DMS53 (cell line): ENCODE measurements around the gene REXO5.
"Not testable (repeated sequence)": the region's sequence is repeated elsewhere in the genome, so short reads cannot be mapped to it uniquely, and the experiment has no call there.

Source experiments
- DNase-seq: peaks from one replicate; lab custom pipeline; 2025; lab: John Stamatoyannopoulos, UW

The REXO5 gene

DNA sequence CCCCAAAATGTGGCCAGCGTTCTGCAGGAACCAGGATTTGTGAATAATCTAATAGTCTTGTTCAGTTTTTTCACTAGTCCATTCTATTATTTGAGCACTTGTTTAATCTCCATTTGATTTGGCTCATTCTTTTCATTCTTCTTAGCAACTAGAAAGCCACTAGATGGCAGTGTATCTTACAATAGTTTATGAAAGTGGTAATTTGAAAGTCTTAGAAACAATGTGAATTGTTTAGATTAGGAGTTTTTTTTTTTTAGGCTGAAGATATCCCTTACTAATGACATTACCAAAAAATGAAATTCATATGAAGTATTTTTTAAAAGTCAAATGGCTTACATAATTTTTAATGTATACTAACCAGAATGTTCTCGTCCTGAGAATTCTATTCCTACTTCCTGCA is 6.7 kb upstream of the REXO5 start:
- DNase-seq: peak; percentile 46

DNA sequence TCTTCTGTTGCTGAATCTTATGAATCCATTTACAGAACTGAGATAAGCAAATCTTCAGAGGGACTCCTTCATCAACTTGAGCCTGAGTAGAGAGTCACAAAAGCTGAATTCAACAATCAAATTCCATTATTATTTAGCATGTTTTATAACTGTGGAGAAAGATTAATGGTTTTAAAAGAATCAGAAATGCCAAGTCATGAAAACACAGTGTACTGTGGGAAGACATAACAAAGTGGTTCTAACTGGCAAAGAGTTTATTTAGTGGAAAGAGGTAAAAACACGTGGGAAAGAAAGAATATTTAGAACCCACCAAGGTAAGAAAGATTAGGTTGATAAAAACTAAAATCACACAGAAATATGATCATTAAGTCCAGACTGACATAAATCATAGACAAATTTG is 5.0 kb upstream of the REXO5 start:
- DNase-seq: no peak

DNA sequence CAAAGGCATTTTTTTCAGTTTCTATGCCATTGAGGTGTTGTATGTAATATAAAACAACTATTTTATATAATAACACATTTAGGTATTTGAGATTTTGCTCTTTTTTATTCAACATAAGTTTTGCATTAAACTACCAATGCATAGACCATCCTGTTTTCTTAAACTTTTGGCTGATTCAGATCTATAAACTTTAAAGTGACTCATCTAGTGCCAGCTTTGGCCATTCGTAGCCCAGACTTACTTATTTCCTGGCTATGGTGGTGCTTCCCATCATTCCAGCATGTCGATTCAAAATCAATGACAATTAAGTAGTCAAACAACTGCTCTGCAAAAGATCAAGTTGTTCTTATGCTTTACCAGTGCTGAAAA is 3.2 kb upstream of the REXO5 start:
- DNase-seq: no peak

DNA sequence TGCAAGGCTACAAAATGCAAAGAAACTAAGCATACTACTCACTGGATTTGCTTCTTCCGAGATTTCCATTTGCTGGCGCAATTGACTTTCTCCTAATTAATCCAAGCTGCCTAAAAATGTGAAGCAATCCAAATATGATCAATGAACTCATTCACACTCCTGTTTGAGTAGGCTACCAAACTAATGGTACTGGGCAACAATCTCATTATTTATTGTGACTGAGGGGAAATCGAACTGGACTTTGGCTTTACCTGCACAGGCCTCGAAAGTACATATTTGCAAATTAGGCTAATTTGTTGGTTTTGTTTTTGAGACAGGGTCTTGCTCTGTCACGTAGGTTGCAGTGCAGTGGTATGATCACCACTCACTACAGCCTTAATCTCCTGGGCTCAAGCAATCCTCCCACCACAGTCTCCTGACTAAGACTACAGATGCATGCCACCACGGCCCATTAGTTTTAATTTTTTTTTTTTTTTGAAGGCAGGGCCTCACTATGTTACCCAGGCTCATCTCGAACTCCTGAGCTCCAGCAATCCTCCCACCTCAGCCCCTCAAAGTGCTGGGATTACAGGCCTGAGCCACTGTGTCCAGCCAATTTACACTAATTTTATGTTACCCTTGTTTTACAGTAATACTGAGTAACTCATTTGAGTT is 2.6 kb upstream of the REXO5 start:
- no peak for DNase-seq

DNA sequence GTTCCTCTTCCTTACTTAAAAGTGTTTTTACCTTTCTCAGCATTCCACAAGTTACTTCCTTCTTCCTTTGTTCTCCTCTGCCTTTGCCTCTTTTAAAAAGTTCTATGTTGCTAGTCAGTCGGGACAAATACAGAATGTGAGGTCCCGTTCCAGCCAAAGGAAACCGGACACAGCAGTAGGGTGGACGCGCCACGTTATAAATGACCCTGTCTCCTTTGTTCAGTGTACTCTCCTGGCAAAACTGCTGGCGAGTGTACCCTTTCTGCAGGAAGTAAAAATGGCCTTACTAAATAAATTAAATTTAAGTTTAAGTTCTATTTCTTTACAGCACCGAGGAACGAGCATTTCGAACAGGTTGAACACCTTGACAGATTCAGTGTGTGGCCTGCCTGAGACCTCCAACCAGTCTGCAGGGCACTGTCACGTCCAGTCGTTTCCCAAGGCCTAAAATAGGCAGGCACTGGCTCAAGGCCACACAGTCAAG is 601 bp upstream of the REXO5 start:
- not testable (repeated sequence) for DNase-seq

DNA sequence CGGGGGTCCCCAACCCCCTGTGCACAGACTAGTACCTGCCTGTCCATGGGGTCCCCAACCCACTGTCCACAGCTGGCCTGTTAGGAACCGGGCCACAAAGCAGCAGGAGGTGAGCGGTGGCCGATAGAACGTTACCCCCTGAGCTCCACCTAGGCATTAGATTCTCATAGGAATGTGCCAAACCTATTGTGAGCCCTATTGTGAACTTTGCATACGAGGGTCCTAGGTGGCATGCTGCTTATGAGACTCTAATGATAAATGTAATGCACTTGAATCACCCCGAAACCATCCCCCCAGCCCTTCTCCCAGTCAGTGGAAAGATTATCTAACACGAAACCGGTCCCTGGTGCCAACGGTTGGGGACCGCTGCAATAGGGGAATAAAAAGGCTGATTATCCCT is 1.5 kb downstream of the REXO5 start:
- DNase-seq: no peak

DNA sequence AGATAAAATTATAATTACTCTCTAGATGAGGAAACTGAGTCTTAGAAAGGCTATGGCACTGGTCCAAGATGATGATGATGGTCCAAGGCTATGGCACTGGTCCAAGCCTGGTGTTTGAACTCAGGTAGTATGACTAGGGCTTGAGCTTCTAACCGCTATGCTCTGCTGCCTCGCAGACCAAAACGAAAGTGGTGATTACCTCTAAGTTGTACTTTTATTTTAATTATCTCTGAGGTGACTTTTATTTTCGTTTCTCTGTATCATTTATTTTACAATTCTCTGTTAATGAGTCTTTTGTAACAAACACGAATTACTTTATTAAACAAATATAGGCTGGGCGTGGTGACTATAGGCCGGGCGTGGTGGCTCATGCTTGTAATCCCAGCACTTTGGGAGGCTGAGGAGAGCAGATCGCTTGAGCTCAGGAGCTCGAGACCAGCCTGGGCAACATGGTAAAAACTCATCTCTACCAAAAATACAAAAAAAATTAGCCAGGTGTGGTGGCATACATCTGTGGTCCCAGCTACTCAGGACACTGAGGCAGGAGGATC is 5.6 kb downstream of the REXO5 start:
- DNase-seq: no peak

DNA sequence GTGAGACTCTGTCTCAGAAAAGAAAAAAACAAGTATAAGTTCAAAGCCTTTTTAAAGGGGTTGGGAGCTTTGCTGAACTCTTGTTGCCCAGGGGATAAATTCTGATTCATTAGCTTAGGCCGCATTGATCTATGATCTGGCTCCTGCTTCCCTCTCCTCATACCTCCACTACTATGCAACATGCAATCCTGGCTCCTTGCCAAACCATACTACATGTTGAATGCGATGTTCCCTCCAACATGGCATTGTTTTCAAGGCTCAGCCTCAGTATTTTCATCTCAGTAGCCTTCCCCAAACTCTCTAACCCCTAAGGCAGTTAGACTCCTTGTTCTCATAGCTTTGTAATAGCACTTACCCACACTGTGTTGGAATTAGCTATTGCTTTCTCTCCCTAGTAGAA is 6.2 kb downstream of the REXO5 start:
- peak; percentile 1 for DNase-seq

DNA sequence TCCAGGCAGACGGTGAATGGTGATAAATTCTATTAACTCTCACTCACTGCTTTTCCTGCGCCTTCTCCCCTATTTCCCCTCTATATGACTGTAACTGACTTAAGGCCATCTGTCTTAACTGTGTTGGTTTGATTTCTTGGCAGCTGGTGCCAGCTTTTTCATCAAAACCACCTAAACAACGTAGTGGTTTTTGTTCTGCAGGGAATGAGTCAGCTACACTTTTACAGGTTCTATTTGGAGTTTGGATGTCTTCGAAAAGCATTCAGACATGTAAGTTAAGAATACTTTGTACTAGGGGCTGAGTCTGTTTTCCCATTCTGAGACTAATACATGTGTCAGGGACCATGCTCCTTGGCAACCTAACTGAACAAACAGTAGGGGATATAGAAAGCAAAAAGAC is 8.5 kb downstream of the REXO5 start:
- no peak for DNase-seq

DNA sequence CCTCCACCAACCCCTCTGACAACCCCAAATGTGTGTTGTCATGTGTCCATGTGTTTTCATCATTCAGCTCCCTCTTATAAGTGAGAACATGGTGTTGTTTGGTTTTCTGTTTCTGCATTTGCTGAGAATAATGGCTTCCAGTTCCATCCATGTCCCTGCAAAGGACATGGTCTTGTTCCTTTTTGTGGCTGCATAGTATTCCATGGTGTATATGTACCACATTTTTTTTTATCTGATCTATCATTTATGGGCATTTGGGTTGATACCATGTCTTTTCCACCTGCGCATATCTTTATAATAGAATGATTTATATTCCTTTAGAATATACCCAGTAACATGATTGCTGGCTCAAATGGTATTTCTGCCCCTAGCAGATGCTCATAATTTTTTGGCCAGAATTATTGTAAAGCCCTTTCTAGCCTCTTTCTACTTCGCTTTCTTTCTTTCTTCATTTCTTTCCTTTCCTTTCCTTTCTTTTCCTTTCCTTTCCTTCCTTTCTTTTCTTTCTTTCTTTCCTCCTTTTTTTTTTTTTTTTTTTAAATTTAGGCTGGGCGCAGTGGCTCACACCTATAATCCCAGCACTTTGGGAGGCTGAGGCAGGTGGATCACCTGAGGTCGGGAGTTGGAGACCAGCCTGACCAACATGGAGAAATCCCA is 12.7 kb downstream of the REXO5 start:
- no peak for DNase-seq

DNA sequence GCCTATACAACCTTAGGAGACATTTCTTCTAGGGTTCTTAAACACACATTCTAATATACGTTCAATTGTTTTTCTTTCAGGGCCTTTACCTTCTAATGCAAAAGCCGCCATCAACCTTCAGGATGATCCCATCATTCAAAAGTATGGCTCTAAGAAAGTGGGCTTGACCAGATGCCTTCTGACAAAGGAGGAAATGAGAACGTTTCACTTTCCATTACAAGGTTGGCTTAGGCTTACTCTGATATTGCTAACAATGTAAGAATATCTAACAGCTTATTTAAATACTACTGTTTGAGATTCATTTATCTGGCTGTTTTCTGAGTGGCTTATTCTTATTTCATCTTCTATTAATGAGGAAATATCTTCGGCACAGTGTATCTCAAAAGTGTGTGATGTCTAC is 15.4 kb downstream of the REXO5 start:
- no peak for DNase-seq

DNA sequence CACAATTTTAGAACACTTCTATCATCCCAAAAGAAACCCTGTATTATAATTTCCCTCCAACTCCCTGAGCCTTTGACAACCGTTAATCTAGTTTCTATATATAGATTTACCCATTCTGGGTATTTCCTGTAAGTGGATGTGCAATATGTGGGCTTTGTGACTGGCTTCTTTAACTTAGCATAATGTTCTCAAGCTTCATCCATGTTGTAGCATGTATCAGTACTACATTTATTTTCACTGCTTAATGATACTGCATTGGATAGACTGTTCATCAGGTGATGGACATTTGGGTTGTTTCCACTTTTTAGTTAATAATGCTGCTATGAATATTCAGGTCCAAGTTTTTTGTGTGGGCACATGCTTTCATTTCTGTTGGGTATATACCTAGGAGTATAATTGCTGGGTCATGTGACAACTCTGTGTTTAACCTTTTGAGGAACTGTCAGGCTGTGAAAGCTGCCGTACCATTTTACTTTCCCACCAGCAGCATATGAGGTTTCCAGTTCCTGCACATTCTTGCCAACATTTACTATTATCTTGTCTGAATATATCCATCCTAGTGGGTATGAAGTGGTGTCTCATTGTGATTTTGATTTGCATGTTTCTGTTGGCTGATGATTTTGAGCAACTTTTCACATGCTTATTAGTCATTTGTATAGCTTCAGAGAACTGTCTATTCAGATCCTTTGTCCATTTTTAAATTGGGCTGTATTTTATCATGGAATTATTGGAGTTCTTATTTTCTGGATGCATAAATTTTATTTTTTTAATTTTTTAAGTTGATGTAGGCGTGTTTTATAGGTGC is 16.4 kb downstream of the REXO5 start:
- no peak for DNase-seq

DNA sequence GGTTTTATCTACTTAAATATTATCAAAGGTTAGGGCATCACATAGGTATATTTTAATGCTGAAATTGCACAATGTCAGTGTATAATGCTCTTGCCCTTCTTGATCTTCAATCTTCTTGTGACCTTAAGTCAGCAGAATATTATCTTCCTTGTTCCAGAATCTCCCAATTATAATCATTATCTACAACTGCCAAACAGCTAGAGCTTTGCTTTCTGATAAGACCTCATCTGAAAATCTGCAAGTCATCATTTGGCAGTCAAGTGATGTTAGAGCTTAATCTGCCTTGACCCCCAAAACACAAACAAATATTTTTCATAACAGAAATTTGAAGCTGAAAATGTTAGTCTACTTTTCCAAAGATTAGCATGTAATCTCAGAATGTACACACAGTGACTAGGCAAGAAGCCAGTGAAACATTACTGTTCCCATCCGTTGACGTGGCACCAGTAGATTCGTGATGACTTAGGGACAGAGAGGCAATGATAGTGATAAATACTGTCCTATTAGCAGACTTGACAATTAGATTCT is 19.8 kb downstream of the REXO5 start:
- DNase-seq: no peak

DNA sequence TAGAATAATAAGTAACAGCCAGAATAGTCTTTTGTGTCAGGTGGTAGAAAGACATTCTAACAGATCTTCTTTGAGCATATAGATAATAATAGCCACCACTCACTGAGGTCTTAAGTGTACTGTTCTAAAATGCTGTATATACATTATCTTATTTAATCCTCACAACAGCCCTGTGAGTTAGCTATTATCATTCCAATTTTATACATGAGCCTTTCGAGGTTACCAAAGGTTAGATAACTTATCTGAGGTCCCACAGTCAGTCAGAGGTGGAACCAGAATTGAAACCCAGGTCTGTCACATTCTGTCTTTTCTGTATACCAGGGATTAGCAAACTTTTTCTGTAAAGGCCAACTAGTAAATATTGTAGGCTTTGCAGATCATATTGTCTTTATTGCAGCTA is 23.2 kb downstream of the REXO5 start:
- no peak for DNase-seq

DNA sequence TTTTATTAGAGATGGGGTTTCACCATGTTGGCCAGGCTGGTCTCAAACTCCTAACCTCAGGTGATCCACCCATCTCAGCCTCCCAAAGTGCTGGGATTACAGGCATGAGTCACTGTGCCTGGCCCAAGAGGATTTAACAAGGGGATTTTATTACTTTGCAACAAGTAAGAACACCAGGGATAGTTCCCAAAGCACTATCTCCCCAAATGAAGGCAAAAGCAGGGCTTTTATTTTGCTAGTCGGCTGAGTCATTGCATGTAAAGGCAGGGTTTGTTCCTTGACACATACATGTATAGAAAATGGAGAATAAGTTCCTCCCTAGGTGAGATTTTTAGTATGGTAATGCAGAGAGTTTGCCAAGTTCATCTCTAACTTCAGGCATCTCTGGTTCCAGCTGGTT is 24.0 kb downstream of the REXO5 start:
- DNase-seq: no peak

DNA sequence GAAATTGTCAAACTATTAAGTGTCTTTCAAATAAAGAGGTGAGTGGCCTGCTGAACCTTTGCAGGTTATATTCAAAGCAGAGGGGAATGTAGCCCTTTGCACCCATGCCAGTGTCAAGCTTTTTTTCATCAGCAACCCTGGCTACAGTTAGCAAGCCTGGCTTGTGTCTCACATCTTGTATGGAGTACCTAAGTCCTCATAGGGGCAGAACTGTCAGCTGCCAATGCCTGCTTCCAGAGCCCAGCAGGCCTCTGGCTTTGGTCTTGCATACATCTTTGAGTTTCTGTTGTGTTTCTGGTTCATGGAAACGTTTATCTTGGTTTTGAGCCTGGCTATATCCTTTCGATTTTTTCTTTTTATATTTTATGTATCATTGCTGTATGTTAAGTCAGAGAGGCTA is 26.8 kb downstream of the REXO5 start:
- DNase-seq: no peak

DNA sequence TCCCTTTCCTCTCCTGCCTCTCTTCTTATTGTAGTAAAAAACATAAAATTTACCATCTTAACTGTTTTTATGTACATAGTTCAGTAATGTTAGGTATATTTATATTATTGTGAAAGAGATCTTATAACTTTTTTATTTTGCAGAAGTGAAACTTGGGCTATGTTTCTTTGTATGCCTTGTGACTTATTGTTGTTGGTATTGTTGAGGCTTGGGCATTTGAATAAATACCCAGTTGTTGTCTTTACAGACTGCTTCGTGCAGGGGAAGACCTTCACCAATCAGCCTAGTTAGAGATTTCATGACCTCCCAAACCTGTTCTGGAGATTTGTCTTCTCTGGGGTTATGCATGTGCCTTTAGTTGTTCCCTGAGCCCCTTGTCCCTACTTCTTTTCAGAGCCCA is 31.9 kb downstream of the REXO5 start:
- no peak for DNase-seq

DNA sequence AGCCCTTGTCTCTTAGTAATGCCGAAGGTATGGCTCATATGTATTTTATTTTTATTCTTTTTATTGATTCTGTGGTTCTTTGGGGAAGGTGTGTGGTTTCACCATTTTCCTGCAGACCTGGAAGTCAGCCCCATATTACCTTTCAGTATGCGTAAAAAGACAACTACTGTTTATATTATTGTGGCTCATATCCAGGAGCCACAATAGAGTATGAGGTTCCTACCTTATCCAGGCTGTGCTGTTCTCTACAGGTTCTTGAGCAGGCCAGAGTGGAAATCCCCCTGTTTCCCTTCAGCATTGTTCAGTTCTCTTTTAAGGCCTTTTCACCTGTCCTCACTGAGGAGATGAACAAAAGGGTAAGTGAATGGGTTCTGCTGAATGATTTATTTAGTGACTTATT is 33.2 kb downstream of the REXO5 start:
- no peak for DNase-seq

DNA sequence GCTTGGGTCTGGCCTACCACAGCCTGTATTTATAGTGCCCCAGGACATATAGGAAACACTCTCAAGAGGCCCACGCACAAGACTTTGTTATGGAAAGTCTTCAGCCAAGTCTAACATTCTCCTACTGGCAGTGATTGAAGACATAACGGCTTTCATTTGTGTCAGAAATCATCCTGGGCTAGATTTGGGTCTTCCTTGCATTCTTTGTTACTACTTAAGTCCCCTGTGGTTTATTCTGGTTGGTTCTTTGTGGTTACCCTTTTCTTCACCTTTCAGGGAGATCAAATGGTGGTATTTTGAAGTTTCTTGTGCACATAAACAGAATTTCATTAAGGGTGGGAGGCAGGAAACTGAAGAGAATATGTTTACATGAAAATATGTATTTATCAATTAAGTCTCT is 37.7 kb downstream of the REXO5 start:
- no peak for DNase-seq

DNA sequence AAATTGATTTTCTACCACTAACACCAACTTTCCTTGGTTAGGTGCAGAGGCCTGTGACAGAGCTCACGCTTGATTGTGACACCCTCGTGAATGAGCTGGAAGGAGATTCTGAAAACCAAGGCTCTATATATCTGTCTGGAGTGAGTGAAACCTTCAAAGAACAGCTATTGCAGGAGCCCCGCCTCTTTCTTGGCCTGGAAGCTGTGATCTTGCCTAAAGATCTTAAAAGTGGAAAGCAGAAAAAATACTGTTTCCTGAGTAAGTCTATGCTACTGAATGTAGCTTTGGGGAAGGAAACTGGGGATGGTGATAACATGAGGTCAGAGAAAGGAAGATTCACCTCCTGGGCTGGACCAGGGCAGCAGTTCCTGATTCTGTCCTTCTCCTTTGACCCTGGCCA is 38.3 kb downstream of the REXO5 start:
- no peak for DNase-seq

DNA sequence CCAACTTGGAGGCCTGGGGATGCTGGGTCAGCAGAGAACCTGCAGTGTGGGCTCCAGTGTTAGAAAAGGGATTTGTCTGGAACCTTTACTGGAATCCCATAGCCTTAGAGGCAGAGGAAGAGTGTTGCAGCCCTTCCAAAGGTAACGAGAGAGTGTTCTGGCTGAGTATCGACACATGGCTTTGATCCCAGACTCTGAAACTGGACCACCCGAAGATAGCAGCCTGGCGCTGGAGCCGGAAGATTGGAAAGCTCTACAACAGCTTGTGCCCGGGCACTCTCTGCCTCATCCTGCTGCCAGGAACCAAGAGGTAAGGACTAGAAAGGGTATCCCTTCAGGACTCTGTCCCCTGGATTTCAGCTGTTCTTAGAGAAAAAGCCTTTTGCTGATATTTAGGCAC is 39.7 kb downstream of the REXO5 start:
- DNase-seq: no peak

DNA sequence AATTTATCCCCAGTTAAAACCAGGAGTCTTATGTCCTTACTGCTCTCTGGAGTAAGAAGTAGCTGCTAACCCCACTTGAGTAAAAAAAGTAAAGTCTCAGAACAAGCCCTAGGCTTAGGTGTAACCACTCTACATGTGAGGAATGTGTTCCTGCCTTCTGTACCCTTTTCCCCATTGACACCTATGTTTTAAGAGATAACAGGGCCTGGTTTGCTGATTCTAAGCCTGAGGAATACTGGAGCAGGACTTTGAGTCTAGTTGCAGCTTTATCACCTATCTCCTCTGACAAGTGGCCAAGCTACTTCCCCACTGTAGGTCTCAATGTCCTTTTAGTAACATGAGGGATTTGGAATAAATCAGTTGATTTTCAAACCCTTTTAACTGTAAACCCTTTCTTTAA is 40.2 kb downstream of the REXO5 start:
- no peak for DNase-seq

DNA sequence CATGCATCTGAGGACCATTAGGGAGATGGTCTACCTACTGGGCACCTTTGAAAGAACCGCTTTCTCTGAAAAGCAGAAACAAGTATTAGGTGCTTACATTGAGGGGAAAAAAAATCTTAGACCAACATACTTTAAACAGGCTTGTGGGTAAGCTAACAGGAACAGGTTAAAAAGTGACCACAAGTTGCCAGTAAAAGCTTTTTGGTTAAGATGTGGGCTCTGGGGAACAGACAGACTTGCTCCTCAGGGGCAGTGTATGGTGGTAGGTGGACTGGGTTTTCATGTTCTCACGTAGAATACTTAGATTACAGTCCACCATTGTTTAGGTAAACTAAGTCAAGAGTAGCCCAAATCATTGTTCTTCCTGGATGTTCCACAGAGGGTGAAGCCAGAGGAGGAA is 41.2 kb downstream of the REXO5 start:
- DNase-seq: no peak
